HEK293 (cell line): ENCODE data around the gene SCART1.

Experiments used
- CTCF ChIA-PET: fragments of 350-600 bp; formaldehyde crosslinking; extraction: SDS; loops from one replicate; lab custom pipeline; 2021; ENCODE audit warnings: antibody characterized with exemption; lab: Yijun Ruan, JAX
- POLR2A ChIA-PET: fragments of 300-600 bp; formaldehyde crosslinking; extraction: SDS; loops from one replicate; lab custom pipeline; 2020; ENCODE audit warnings: antibody characterized with exemption, inconsistent platforms; lab: Yijun Ruan, JAX
- H3K27ac ChIP-seq: fragments of 200-500 bp; sonication (Bioruptor generic); 2 replicates; pipeline ENCODE4 v1.5.1; 2014; ENCODE audit warnings: low read depth, low read length, control low read depth, inconsistent platforms; ENCODE audit errors: extremely low read depth
- H3K36me3 ChIP-seq, 2 experiments: fragments of 200-500 bp in 1 of 2; sonication (Bioruptor generic) in 1 of 2; 1 replicate in 1 of 2; 2 replicates in 1 of 2; pipeline ENCODE4 v1.5.1; 2014 to 2017; ENCODE audit warnings: inconsistent platforms in 2 of 2, low read length in 2 of 2; ENCODE audit not compliant: control insufficient read depth in 2 of 2, insufficient read depth in 1 of 2
- H3K4me1 ChIP-seq: fragments of 200-500 bp; sonication (Bioruptor generic); 2 replicates; pipeline ENCODE4 v1.5.1; 2014; ENCODE audit warnings: mild to moderate bottlenecking, low read length, inconsistent platforms; ENCODE audit not compliant: control insufficient read depth, insufficient read depth
- H3K4me3 ChIP-seq: 2 replicates; pipeline ENCODE4 v1.5.1; 2011; ENCODE audit warnings: low read depth, mild to moderate bottlenecking, control low read depth, low read length, moderate library complexity
- H3K9me3 ChIP-seq: fragments of 200-500 bp; sonication (Bioruptor generic); 2 replicates; pipeline ENCODE4 v1.5.1; 2014; ENCODE audit warnings: low read depth, low read length, inconsistent platforms; ENCODE audit not compliant: control insufficient read depth, insufficient read depth
- KLF10 ChIP-seq: fragments of 450-650 bp; IDR thresholded peaks from 2 replicates; pipeline ENCODE4 v1.5.1; 2018; ENCODE audit warnings: missing biosample characterization, mild to moderate bottlenecking, missing genetic modification characterization
- ZFP37 ChIP-seq: fragments of 450-650 bp; formaldehyde crosslinking; IDR thresholded peaks from 2 replicates; pipeline ENCODE4 v1.5.1; 2016; ENCODE audit warnings: missing biosample characterization, missing genetic modification characterization
- ZIC2 ChIP-seq: fragments of 450-650 bp; formaldehyde crosslinking; IDR thresholded peaks from 2 replicates; pipeline ENCODE4 v1.5.1; 2016; ENCODE audit warnings: missing biosample characterization, missing genetic modification characterization
- ZNF223 ChIP-seq: fragments of 450-650 bp; formaldehyde crosslinking; IDR thresholded peaks from 2 replicates; pipeline ENCODE4 v1.5.1; 2016; ENCODE audit warnings: missing biosample characterization, missing genetic modification characterization
- ZNF23 ChIP-seq: fragments of 450-650 bp; formaldehyde crosslinking; IDR thresholded peaks from 2 replicates; pipeline ENCODE4 v1.5.1; 2016; ENCODE audit warnings: missing biosample characterization, missing genetic modification characterization, borderline replicate concordance
- ZNF239 ChIP-seq: fragments of 450-650 bp; formaldehyde crosslinking; IDR thresholded peaks from 2 replicates; pipeline ENCODE4 v1.5.1; 2016; ENCODE audit warnings: missing biosample characterization, missing genetic modification characterization
- ZNF248 ChIP-seq: fragments of 450-650 bp; formaldehyde crosslinking; IDR thresholded peaks from 2 replicates; pipeline ENCODE4 v1.5.1; 2017; ENCODE audit warnings: missing biosample characterization, missing genetic modification characterization
- ZNF366 ChIP-seq: fragments of 450-650 bp; formaldehyde crosslinking; conservative IDR thresholded peaks from 2 replicates; pipeline ENCODE4 v1.5.1; 2016; ENCODE audit warnings: missing biosample characterization, missing genetic modification characterization
- ZNF37A ChIP-seq: fragments of 450-650 bp; IDR thresholded peaks from 2 replicates; pipeline ENCODE4 v1.5.1; 2018; ENCODE audit warnings: missing biosample characterization, missing genetic modification characterization
- ZNF558 ChIP-seq: fragments of 450-650 bp; formaldehyde crosslinking; IDR thresholded peaks from 2 replicates; pipeline ENCODE4 v1.5.1; 2016; ENCODE audit warnings: missing biosample characterization, missing genetic modification characterization
- ZNF610 ChIP-seq: fragments of 450-650 bp; formaldehyde crosslinking; IDR thresholded peaks from 2 replicates; pipeline ENCODE4 v1.5.1; 2016; ENCODE audit warnings: missing biosample characterization, missing genetic modification characterization, borderline replicate concordance
- ZNF654 ChIP-seq: fragments of 450-650 bp; formaldehyde crosslinking; IDR thresholded peaks from 2 replicates; pipeline ENCODE4 v1.5.1; 2016; ENCODE audit warnings: low read depth, missing biosample characterization, missing genetic modification characterization
- ZNF76 ChIP-seq: fragments of 450-650 bp; formaldehyde crosslinking; IDR thresholded peaks from 2 replicates; pipeline ENCODE4; 2016; ENCODE audit warnings: low read depth, missing biosample characterization, missing genetic modification characterization, borderline replicate concordance
- ZNF777 ChIP-seq: fragments of 450-650 bp; formaldehyde crosslinking; IDR thresholded peaks from 2 replicates; pipeline ENCODE4 v1.5.1; 2017; ENCODE audit warnings: missing biosample characterization, missing genetic modification characterization, borderline replicate concordance
- TF ChIP-seq, protein P1 (sequence below): fragments of 450-650 bp; formaldehyde crosslinking; IDR thresholded peaks from 2 replicates; pipeline ENCODE4 v1.5.1; 2016; ENCODE audit warnings: missing biosample characterization, missing genetic modification characterization
- TF ChIP-seq, protein P2 (sequence below): fragments of 450-650 bp; formaldehyde crosslinking; IDR thresholded peaks from 2 replicates; pipeline ENCODE4 v1.5.1; 2017; ENCODE audit warnings: missing biosample characterization, missing genetic modification characterization

SCART1 gene

GRCh38 chr10:133421336-133422222, 32.2 kb upstream of the SCART1 start:
- ChIA-PET CTCF (interaction anchor here (1.8 kb wide), 1 partner anchor 17 kb away, joined by 7 read pairs; no protein-coding TSS in a partner anchor), POLR2A (no interaction called here)
- Histone ChIP-seq H3K4me1 (no peaks in the 10 kb centered on the region; the same call in 1 of the 2 replicates), H3K4me3 (no peak overlapping the region), H3K36me3 (peaks cover 0 to 45% of the 10 kb centered on the region in 2 experiments; a peak in 1 of 3 replicates), H3K9me3 (no peaks in the 10 kb centered on the region), H3K27ac (no peak overlapping the region)
- TF ChIP-seq, protein P1, sequence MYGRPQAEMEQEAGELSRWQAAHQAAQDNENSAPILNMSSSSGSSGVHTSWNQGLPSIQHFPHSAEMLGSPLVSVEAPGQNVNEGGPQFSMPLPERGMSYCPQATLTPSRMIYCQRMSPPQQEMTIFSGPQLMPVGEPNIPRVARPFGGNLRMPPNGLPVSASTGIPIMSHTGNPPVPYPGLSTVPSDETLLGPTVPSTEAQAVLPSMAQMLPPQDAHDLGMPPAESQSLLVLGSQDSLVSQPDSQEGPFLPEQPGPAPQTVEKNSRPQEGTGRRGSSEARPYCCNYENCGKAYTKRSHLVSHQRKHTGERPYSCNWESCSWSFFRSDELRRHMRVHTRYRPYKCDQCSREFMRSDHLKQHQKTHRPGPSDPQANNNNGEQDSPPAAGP (tag by site-specific recombination), result no peak
- TF ChIP-seq ZNF777 (no peak), ZNF239 (tag by site-specific recombination) (no peak), ZNF654 (tag by site-specific recombination) (no peak), ZNF558 (tag by site-specific recombination) (no peak), ZNF23 (tag by site-specific recombination) (no peak), ZIC2 (tag by site-specific recombination) (no peak), ZNF223 (no peak)

GRCh38 chr10:133422223-133422806, 31.4 kb upstream of the SCART1 start:
- Histone ChIP-seq H3K36me3 (peaks cover 0 to 45% of the 10 kb centered on the region in 2 experiments; a peak in 1 of 3 replicates), H3K4me1 (no peaks in the 10 kb centered on the region; the same call in 1 of the 2 replicates), H3K27ac (no peak overlapping the region), H3K4me3 (no peak overlapping the region), H3K9me3 (no peaks in the 10 kb centered on the region)
- ChIA-PET POLR2A (no interaction called here), CTCF (interaction anchor here (1.8 kb wide), 1 partner anchor 16 kb away, joined by 7 read pairs; no protein-coding TSS in a partner anchor)
- TF ChIP-seq ZNF366 (tag by site-specific recombination) (no peak), ZNF610 (tag by site-specific recombination) (no peak), ZNF37A (tag by site-specific recombination) (no peak), ZNF76 (tag by site-specific recombination) (no peak), ZNF248 (no peak), ZFP37 (tag by site-specific recombination) (no peak), KLF10 (no peak)
- TF ChIP-seq, protein P2, sequence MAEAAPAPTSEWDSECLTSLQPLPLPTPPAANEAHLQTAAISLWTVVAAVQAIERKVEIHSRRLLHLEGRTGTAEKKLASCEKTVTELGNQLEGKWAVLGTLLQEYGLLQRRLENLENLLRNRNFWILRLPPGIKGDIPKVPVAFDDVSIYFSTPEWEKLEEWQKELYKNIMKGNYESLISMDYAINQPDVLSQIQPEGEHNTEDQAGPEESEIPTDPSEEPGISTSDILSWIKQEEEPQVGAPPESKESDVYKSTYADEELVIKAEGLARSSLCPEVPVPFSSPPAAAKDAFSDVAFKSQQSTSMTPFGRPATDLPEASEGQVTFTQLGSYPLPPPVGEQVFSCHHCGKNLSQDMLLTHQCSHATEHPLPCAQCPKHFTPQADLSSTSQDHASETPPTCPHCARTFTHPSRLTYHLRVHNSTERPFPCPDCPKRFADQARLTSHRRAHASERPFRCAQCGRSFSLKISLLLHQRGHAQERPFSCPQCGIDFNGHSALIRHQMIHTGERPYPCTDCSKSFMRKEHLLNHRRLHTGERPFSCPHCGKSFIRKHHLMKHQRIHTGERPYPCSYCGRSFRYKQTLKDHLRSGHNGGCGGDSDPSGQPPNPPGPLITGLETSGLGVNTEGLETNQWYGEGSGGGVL (tag by site-specific recombination), result no peak
